Measurements from ENCODE around the gene THADA.
A peak's percentile ranks its signal among the peaks of the same experiment; 100 is the strongest.
"Not testable (repeated sequence)": the region's sequence is repeated elsewhere in the genome, so short reads cannot be mapped to it uniquely, and the experiment has no call there.

Gene THADA

DNA sequence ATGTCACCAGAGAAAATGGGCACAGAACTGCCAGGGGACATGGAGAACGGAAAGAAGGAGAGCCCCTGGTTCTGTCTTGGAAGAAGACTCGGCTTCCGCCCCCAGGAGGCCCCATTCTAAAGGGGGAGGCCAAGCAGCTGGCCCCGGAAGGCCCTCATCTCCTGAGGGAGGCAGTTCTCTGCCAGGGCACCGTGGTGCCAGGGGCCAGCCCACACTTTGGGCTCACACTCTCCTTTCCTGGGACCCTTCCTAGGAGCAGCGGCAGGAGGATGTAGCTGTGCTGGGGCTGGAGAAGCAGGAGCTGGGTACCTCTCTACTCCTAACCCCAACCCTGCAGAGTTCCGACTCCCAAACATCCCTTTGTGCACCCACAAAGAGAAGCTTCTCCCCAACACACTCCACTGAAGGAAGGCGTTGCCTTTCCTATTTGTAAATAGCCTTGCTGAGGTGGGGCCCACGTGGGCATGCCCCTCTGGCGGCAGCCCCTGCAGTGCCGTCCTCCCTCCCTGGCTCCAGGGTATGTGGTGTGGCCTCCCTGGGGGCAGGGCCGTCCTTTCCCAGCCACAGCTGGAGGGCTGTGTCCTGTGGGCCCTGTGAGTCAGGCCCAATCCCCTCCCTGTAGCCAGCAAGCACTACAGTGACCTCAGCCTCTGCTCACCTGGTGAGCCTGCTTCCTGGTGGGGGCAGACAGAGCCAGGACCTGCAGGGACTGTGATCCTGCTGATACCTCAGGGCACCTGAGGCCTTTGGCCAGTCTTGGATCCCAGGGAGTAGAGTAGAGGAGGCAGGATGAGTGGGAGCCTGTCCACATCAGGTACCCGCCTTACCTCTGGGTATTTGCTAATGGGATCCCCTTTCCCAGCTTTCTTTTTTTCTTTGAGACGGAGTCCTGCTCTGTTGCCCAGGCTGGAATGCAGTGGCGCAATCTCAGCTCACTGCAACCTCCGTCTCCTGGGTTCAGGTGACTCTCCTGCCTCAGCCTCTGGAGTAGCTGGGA is 396.0 kb downstream of the THADA start:
- no peak for DNase-seq

DNA sequence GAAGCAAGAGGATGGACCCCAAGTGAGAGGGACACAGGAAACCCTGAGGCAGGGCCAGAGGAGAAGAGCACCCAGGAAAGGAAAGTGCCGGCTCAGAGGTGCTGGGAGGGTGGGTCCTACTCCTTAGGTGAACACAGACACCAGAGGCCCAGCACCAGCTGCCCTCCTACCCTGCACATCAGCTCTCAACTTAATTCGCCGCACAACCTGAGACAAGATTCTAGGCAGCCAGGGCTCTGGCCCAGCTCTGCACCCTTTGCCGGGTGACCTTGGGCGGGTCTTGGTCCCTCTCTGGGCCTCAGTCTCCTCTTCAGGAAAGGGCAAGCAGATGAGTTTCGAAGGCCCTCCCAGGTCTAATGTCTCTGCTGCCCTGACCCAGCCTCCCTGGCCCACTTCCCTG is 397.6 kb downstream of the THADA start:
- no peak for DNase-seq

DNA sequence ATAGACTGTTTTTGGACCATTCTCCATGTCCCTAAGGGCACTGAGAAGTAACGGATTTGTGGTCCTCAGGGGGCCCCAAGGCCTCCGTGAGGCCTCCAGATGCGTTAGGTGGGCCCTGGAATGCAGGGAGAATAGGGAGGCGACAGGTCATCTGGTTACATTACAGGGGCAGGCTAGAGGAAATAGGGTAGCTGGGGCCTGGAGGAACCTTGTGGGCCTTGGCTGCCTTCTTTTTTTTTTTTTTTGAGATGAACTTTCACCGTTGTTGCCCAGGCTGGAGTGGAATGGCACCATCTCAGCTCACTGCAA is 398.3 kb downstream of the THADA start:
- no peak for DNase-seq

DNA sequence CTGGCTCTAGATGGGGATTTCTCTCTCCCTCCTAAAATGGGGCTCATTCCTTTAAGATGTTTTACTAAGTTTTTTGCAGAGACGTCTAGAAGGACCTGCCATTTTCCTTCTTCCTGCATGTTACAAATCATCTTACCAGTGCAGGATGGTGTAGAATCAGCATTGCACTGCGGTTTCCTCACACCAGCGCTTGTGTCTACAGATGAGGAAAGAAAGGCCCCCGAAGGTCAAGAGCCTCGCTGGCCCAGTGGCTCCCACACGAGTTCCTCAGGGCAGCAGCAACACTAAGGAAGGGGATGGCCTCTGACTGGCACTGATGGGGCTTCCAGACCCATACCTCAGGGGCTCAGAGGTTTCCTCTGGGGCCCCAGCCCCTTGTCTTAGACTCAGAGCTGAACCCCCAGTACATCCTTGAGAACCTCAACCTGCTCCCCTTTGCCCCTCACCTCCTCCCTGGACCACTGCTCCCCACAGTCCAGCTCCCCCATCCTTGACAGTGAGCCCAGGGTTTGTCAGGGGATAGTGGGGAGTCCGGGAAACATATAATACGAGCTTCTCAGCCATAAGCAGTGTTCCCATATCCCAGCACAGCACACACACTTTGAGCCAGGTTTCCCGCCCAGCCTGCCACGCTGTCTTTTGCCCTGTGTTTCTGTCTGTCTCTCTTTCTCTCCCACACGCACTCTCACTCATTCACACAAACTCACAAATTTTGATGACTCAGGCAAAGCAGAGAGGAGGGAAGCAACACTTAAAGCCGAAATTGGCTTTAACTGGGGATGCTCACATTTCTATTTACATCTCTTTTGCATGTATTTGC is 398.9 kb downstream of the THADA start:
- peak; percentile 13 for DNase-seq

DNA sequence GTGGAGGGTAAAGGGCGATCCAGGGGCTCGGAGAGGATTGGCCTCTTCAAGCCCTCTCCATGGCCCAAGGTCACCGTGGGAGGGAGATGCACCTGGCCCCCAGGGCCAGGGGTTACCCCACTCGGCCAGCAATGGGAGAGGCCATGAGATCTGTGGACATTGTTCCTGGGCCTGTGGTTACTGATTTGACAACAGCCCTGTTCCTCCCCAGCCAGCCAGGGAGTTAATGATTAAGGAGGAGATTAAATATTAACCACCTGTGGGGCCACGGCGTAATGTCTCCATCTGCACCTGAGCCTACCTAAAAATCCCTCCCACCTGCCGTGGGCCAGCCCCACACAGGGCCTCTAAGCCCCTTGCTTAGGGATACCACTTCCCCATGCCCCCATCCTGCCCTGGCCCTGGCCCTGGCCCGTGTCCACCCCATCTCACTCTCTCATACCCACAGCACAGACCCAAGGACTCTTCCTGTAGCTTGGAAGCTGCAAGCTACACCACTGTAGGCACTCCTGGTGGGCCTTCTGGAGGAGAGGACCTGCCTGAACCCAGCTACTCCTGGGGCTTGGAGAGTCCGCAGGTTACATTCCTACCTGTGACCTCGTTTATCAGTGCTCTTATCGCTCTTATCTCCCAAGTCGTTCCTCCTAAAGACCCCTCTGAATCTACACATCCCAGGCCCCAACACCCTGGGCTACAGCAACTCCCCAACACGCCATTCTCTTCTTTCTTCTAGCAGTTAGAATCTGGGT is 401.5 kb downstream of the THADA start:
- no peak for DNase-seq

DNA sequence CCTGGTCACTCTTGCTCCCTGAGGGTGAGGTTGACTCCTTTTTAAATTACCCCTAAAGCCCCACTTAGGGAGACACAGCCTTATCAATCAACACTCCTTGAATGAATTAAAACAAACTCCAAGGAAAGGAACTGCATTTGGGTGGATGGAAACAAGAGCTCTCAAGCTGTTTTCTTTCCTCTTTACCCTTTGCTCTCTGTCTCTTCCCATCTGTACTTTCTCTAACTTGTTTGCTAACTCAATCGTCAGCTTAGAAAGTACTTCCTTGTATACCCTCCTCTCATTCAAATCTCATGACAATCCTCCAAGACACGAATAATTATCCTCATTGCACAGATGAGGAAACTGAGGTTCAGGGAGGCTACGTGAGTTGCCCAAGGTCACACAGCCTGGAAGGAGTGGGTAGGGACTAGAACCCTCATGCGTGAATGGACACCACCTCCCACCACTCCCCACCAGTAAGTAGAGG is 402.2 kb downstream of the THADA start:
- no peak for DNase-seq

DNA sequence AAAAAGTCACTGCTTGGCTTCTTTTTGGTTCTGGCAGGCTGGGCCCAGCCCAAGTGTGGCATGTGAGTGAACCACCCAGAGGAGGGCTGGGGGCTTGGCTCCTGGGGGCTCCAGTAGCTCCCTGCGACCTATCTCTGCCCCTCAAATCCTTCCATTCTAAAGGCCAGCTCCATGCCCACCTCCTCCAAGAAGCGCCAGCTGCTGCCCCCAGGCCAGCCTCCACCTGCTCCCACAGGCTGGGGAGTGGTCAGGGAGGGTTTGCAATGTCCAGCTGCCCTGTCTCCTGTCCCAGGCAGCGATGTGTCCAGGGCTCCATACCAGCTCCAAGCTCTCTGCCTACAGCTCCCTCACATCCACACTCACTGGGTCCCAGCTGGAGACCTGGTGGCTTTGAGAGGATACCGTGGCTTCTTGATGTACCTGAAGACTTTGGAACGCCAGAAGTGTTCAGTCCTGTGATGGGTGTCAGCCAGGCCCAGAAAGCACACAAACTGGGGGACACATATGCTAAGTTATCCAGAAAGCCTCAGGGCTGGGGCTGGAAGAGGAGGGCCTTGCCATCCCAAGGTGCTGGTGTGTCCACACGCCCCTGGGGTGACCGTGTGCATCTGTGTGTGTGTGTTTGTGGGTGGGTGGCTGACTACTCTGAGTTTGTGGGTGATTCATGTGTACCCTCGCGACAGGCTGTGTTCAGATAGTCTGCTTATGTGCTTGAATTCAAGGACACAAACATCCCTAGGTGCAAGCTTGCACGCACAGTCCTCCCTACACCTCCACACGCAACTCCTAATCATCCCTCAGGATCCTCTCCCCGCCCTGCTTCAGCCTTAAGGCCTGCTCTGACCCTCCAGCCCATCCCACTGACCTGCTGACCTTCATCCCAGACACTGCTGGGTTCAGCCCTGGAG is 402.8 kb downstream of the THADA start:
- DNase-seq, result no peak

DNA sequence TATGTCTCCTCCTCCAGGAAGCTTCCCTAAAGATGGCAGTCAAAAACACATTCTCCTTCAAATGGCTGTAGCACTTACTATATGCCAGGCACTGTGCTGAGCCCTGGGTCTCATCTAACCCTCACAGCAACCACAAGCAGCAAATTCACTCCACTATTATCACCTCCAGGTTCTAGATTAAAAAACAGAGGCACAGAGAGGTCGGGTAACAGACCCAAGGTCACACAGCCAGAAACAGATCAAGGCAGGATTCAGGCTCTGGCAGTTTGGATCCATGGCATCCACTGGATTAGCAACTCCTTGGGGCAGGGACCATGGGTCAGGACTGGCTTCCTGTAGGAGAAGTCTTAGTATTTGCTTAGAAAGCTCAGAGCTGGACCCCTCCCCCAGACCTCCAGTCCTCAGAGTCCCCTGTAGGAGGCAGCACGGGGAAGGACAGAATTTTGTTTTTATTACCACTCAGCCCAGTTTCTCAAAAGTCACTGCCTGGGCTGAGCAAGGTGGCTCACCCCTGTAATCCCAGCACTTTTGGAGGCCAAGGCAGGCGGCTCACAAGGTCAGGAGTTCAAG is 403.8 kb downstream of the THADA start:
- no peak for DNase-seq

DNA sequence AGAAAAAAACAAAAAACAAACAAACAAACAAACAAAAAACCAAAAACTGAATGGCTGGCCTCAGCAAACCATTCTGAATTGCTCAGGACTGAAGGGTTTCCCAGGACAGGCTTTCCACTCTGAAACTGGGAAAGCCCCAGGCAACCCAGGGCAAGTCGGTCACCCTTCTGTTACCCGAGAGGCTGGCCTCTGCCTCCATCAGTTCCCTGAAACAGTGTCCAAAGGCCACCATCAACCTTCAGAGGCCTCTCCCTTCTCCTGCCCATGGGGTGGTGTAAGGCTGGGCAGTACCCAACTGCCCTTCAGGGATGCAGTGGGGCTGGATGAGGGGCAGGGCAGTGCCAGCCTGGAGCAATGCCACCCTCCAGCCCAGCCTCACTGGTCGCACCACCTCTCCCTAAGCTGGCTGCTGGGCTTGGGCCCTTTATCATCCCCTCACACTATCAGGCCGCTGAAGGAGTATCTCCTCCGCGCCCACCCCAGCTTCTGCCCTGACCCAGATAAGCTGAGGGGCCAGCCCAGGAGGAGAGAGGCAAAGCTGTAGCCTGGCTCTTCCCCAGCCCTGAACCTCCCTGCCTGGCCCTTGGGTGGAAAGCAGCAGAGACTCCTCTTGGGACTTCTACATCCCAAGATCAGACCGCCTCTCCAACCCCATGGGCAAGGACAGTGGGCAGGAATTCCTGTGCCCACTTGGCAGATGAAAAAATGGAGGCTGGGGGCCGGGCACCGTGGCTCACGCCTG is 405.4 kb downstream of the THADA start:
- DNase-seq, result no peak

DNA sequence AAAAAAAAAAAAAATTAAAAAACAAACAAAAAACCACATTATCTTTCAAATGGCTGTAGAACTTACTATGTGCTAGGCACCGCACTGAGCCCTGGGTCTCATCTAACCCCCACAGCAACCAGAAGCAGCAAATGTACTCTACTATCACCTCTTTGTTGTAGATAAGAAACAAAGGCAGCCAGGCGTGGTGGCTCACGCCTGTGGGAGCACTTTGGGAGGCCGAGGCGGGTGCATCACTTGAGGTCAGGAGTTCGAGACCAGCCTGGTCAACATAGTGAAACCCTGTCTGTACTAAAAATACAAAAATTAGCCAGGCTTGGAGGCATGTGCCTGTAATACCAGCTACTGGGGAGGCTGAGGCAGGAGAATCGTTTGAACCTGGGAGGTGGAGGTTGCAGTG is 406.0 kb downstream of the THADA start:
- not testable (repeated sequence) for DNase-seq

DNA sequence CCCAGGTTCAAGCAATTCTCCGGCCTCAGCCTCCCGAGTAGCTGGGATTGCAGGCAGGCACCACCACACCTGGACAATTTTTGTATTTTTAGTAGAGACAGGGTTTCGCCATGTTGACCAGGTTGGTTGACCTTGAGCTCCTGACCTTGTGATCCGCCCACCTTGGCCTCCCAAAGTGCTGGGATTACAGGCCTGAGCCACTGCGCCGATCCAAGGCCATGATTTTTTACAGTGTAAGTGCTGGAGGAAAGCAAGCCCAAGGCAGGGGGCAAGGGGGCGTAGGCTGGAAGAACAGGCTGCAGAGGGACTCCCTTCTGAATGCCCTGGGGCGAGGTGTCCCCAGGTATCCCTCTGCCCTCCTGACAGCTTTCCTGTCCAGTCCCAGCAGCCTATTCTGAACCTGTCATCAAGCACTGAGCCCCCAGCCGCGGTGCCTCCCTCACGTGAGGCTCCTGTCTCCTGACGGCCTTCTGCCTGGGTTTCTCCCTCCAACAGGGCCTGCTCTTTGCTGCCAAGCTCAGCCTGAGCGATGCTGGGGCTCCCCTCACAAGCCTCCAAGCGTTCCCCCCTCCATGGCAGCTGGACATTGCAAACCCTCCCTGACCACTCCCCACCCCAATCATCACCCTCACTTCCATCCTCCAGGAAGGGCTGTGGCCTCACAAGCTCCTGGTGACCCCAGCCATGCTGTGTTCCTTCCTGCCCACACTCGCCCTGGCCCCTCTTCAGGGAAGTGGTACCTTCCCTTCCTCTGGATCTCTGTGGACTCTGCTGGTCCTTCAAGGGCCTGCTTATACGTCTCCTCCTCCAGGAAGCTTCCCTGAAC is 407.1 kb downstream of the THADA start:
- DNase-seq, result no peak

DNA sequence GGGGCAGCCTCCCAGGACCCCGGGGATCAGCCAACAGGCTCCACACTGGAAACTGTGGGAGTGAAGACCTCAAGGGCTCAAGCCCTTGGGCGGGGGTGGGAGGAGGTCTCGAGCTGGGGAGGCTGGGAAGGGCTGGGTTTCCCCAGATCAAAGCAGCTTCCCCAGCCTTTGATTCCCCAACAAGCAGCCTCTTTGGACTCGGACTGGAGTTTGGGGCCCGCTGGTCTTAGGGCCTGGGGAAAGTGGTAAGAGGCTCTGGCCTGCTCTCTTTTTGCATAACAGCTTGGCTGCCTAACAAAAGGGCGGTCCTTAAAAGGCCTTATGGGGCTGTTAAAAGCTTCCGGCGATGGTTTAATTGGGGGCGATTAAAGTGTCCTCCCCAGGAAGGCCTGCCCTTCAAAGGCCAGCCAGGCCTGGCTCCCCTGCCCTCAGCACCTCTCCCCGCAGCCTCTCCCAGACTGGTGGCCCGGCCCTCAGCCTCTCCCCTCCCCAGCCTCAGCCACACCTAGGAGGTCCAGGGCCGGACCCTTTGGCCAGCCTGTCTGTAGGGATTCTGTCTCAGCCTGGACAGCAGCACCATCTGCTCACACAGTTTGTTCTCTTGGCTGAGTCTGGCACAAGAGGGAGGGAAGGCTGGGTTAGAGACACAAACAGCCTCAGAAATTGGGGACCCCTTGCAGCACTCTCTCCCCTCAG is 409.0 kb downstream of the THADA start:
- DNase-seq, result no peak

DNA sequence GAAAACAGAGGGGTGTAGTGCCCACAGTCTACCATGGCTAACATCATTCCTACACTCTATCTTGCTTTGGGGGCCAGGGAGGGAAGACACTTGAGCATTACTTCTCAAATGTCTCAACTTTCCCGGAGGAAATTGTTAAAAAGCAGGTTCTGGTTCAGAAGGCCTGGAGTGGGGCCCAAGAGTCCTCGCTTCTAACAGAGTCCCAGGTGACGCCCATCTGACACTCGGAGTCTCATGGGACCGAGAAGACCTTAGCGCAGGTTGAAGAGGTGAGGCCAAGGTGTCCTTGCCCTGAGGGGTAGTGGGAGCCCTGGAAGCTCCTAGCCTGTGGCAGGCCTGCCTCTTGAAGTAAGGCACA is 409.5 kb downstream of the THADA start:
- DNase-seq, result no peak

DNA sequence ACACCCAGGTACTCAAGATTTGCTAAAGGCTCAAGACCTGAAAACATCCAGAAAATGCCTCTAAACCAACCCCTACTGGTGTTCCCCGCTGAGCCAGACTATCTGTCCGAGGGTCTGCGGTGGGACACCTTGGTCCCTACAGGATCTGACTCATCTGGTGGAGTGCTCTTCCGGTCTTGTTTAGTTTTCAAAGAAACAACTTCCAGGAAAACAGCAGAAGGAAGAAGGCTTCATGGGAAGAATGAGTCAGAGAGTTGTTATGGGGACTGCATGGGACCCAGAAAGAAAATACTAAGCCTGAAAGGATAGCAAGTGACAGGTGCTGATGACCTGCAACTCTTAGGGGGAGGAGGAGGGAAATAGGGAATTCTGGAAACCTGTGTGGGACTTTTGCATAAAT is 410.7 kb downstream of the THADA start:
- no peak for DNase-seq

DNA sequence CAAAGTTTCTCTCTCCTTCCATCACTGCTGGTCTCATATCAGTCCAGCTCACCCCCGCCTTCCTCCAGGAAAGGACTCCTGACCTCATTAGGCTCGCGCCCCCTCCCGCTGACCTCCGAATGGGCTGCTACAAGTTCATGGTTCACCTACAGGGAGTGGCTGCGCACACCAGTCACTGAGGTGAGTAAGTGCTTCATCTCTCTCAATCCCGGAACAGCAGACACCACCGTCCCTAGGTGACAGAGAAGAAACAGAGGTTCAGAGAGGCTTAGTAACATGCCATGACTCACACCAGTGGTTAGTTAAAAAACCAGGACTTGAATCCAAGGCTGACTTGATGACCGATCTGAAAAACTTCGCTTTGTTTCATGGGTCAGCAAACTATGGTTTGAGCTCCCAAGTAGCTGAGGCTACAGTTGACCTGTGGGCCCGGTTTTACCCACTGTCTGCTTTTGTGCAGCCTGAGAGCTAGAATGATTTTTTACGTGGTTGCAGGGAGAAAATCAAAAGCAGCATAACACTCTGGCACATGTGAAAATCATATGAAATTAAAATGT is 411.4 kb downstream of the THADA start:
- peak; percentile 57 for DNase-seq

DNA sequence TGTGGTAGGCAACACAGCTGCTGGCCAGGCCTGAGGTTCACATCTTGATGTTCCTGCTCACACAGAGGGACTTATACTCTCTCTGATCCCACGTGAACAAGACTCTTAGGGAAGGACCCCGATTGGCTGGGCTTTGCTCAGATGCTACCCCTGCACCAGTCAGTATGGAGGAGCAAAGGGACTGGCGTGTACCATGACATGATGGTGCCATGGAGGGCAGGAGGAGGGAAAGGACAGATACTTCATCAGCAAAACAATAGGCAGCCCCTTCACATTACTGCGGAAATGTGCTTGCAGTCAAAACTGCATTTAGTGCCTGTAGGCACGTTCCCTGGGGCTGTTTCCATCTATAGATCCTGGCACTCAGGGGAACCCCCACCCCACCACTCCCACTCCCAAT is 412.1 kb downstream of the THADA start:
- DNase-seq, result no peak

DNA sequence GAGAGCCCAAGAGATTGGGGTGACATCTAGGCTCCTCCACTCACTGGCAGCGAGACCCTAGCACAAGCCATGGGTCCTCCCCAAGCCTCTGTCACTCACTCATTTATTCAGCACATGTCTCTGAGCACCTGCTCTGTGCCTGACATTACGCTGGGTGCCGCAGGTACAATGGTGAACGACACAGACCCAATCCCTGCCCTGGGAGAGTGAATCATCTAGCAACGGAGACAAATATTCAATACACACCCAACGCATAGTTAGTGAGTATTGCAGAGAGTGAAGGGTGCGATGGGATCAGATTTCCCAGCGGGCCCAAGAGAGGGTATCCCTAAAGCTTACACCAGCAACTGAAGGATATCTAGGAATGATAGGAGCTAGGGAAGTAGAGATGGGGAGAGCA is 414.9 kb downstream of the THADA start:
- no peak for DNase-seq

Measured in fibroblast of upper back skin (primary cell).